Measurements from ENCODE around the gene PCBD1.

DNA sequence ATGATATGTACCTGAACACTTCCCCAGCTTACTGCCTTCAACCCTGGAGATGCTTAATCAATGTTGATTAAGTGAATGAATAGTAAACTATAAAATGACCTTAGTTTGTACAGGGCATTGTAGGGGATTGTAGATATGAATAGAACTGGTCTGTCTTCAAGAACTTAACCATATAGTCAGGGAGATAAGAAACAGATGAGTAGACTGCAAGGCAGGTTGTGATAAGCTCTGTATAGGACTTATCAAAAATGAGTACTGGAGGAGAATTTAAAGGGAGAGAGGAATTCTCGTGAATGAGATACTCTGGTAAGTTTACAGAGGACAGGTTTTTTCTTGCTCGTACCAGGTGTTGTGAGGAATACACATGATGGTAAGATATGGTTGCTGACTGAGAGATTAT is 45.0 kb downstream of the PCBD1 start:
- TF ChIP-seq, protein P1, sequence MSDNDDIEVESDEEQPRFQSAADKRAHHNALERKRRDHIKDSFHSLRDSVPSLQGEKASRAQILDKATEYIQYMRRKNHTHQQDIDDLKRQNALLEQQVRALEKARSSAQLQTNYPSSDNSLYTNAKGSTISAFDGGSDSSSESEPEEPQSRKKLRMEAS (IDR thresholded peaks at IDR 0.05): no peak
- no peak for TF ChIP-seq TAF1 (IDR thresholded peaks at IDR 0.05; ENCODE audit: low read depth)
- no peak for TF ChIP-seq RAD21 (IDR thresholded peaks at IDR 0.05; ENCODE audit: low read depth)
- no peak for TF ChIP-seq FOXM1 (IDR thresholded peaks at IDR 0.05; ENCODE audit: borderline replicate concordance, low read depth)
- no peak for TF ChIP-seq YY1 (IDR thresholded peaks at IDR 0.05; ENCODE audit: low read depth)
- TF ChIP-seq CEBPB (IDR thresholded peaks at IDR 0.05): no peak
- TF ChIP-seq ZBTB7A (IDR thresholded peaks at IDR 0.05; ENCODE audit: low read depth): no peak
- no peak for TF ChIP-seq EP300 (IDR thresholded peaks at IDR 0.05; ENCODE audit: borderline replicate concordance)
- TF ChIP-seq NFIC (IDR thresholded peaks at IDR 0.05): no peak
- TF ChIP-seq TEAD4 (IDR thresholded peaks at IDR 0.05): no peak
- no peak for TF ChIP-seq TCF12 (IDR thresholded peaks at IDR 0.05; ENCODE audit: low read depth)
- TF ChIP-seq, protein P2, sequence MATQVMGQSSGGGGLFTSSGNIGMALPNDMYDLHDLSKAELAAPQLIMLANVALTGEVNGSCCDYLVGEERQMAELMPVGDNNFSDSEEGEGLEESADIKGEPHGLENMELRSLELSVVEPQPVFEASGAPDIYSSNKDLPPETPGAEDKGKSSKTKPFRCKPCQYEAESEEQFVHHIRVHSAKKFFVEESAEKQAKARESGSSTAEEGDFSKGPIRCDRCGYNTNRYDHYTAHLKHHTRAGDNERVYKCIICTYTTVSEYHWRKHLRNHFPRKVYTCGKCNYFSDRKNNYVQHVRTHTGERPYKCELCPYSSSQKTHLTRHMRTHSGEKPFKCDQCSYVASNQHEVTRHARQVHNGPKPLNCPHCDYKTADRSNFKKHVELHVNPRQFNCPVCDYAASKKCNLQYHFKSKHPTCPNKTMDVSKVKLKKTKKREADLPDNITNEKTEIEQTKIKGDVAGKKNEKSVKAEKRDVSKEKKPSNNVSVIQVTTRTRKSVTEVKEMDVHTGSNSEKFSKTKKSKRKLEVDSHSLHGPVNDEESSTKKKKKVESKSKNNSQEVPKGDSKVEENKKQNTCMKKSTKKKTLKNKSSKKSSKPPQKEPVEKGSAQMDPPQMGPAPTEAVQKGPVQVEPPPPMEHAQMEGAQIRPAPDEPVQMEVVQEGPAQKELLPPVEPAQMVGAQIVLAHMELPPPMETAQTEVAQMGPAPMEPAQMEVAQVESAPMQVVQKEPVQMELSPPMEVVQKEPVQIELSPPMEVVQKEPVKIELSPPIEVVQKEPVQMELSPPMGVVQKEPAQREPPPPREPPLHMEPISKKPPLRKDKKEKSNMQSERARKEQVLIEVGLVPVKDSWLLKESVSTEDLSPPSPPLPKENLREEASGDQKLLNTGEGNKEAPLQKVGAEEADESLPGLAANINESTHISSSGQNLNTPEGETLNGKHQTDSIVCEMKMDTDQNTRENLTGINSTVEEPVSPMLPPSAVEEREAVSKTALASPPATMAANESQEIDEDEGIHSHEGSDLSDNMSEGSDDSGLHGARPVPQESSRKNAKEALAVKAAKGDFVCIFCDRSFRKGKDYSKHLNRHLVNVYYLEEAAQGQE (IDR thresholded peaks at IDR 0.05; ENCODE audit: low read depth): no peak
